Epithelial cell of proximal tubule (primary cell): ENCODE results near the gene GUSB. TPM values are rescaled to one million over a fixed set of nuclear protein-coding genes. Genes with fewer than 3 reads are reported as not detected.
"Not testable (repeated sequence)": the region's sequence is repeated elsewhere in the genome, so short reads cannot be mapped to it uniquely, and the experiment has no call there.

ENCODE experiments used
- DNase-seq: peaks from one replicate; pipeline ENCODE4 v3.0.0-alpha.2; 2011; ENCODE audit warnings: low read depth
- H3K4me3 ChIP-seq: 2 replicates; pipeline ENCODE4 v1.5.1; 2011; ENCODE audit warnings: low read depth, mild to moderate bottlenecking, low read length
- total RNA-seq: library from RNA; depleted of rRNA; stranded (reverse); fragments of >200 nt; gene quantifications from 2 replicates; pipeline ENCODE4 v1.2.3, GENCODE V29; 2015
- TF ChIP-seq, protein P1 (sequence below): conservative IDR thresholded peaks from 2 replicates; pipeline ENCODE4 v1.5.1; 2012; ENCODE audit warnings: low read depth, mild to moderate bottlenecking, low read length

GUSB gene
- total RNA-seq, 1 donor from 2014 or later = 12.1 TPM

DNA sequence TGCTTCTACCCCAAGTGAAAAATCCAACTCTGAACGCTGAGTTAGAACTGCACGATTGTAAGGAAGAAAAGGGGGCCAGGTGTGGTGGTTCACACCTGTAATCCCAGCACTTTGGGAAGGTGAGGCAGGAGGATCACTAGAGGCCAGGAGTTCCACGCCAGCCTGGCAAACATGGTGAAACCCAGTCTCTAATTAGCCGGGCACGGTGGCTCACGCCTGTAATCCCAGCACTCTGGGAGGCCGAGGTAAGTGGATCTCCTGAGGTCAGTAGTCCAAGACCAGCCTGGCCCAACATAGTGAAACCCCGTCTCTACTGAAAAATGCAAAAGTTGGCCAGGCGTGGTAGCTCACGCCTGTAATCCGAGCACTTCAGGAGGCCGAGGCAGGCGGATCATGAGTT lies 9.0 kb downstream of the GUSB start:
- no peak for DNase-seq
- TF ChIP-seq, protein P1, sequence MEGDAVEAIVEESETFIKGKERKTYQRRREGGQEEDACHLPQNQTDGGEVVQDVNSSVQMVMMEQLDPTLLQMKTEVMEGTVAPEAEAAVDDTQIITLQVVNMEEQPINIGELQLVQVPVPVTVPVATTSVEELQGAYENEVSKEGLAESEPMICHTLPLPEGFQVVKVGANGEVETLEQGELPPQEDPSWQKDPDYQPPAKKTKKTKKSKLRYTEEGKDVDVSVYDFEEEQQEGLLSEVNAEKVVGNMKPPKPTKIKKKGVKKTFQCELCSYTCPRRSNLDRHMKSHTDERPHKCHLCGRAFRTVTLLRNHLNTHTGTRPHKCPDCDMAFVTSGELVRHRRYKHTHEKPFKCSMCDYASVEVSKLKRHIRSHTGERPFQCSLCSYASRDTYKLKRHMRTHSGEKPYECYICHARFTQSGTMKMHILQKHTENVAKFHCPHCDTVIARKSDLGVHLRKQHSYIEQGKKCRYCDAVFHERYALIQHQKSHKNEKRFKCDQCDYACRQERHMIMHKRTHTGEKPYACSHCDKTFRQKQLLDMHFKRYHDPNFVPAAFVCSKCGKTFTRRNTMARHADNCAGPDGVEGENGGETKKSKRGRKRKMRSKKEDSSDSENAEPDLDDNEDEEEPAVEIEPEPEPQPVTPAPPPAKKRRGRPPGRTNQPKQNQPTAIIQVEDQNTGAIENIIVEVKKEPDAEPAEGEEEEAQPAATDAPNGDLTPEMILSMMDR = no peak
- no peak overlapping the region for H3K4me3 ChIP-seq

DNA sequence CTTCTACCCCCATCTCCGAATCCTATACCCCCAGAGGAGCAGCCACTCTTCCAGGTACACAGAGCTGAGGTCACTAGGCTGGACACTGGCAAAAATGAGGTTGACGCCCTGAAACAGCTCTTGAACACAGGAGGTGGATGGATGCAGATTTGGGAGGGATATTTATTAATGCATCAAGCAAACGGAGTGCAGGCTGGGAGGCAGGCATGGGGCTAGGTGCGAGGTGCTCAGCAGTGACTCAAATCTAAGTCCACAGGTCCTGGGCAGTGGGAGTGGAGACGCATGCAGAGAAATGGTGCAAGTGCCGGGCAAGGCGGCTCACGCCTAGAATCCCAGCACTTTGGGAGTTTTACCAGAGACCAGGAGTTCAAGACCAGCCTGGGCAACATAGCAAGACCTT lies 11.0 kb downstream of the GUSB start:
- H3K4me3 ChIP-seq = no peak overlapping the region
- TF ChIP-seq, protein P1 = no peak
- no peak for DNase-seq

DNA sequence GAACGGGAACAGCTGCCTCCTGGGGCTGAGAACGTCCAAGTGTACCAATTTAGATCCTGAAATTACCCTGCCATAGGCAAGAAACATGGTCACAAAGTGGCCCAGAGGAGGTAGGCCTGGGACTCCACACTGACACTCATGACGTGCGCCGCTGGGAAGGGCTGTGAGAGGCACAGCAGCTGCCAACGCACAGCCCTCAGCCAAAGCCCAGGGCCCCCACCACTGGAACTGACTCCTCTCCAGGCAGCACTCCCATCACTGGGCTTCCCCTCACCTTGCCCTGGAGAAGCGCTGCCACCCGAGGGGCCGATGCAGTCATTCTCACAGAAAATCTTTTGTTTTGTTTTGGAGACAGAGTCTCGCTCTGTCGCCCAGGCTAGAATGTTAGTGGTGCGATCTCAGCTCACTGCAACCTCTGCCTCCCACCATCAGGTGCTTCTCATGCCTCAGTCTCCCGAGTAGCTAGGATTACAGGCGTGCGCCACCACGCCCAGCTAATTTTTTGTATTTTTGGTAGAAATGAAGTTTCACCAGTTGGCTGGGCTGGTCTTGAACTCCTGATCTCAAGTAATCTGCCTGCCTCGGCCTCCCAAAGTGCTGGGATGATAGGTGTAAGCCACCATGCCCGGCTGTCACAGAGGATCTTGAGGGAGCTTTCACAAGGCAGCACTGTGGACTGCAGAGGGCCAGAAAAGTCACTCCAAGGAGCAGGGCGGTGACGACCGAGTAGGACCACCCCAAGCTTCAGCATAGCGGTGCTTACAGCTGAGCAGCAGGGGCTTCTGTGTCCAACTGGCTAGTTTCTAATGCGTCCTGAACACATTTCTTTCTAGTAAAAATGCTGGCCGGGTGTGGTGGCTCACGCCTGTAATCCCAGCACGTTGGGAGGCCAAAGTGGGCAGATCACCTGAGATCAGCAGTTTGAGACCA lies 13.5 kb downstream of the GUSB start:
- TF ChIP-seq, protein P1 = no peak
- no peak for DNase-seq
- no peak overlapping the region for H3K4me3 ChIP-seq

DNA sequence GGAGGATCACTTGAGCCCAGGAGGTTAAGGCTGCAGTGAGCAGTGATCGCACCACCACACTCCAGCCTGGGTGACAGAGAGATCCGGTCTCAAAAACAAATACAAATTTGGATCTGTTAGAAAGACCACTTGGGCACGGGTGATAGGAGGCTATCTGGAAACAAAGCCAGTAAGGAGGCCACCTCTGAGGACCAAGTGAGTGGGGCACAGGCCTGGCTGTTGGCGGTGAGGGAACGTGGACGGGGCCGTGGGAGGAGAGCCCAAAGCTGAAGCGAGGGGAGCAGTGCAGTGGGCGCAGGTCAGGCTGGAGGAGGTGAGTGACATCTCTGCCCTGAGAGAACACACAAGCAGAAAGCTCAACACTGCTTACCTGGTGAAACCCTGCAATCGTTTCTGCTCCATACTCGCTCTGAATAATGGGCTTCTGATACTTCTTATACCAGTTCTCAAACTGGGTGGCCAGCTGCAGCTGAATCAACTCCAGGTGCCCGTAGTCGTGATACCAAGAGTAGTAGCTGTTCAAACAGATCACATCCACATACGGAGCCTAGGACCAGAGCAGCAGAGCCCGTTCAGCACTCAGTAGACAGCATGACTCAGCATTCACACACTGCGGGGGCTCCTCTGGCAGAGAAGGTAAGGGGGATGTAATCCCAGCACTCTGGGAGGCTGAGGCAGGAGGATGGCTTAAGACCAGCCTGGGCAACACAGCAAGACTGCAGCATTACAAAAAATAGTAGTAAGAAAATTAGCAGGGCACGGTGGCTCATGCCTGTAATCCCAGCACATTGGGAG lies 14.5 kb downstream of the GUSB start:
- TF ChIP-seq, protein P1 = no peak
- no peak for DNase-seq
- H3K4me3 ChIP-seq = no peak overlapping the region

DNA sequence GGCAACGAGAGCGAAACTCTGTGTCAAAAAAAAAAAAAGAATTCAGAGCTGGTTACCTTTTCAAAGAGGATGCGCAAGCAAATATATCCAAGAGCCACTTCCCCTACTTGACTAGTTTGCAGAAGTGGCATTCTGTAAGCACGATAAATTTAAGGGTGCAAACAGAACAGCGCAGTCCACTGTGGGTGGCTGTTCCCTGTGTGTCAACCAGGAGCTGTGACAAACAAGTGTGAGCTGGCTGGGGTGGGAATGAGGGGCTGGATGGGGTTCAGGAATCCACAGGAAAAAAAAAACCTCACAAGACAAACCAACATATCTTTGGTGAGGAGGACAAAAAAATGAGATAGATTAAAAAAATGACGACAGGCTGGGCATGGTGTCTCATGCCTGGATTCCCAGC lies 15.9 kb downstream of the GUSB start:
- TF ChIP-seq, protein P1 = no peak
- DNase-seq = no peak
- H3K4me3 ChIP-seq = no peak overlapping the region

DNA sequence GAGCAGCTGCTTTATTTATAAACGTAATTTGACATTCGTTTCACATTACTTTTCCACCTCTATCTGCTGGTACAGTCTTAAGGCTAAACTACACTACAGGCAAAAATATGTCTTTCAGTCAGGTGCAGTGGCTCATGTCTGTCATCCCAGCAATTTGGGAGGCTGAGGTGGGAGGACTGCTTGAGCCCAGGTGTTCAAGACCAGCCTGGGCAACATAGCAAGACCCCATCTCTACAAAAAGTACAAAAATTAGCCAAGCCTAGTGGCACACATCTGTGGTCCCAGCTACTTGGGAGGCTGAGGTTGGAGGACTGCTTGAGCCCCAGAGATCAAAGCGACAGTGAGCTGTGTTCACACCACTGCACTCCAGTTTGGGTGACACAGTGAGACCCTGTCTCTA lies 17.3 kb downstream of the GUSB start:
- not testable (repeated sequence) for DNase-seq, H3K4me3 ChIP-seq

DNA sequence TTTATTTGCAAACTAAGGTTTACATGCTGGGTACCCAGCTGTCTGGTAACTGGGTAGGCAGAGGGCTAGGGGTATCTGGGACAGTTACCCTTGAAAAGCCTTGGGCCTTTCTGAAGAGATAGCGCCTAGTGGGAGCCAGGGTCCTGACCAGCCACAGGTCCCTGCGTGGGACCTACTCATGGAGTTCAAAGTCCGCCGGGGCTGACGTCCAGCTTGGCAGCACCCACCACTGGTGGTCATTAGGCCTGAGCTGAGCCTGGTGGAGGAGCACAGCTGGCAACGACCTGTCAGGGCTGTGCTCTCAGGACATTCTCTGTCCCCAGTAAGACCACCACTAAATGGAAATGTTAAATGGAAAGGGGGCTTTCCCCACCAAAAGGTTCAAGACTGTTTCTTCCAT lies 20.0 kb downstream of the GUSB start:
- H3K4me3 ChIP-seq = no peak overlapping the region
- TF ChIP-seq, protein P1 = no peak
- DNase-seq = no peak
